MM.1S (cell line): ENCODE data around the gene PLCB4.

Experiments
- DNase-seq: peaks from one replicate; pipeline ENCODE4 v3.0.0-alpha.2; 2015
- H2AFZ ChIP-seq: fragments of 300-600 bp; sonication (generic); 2 replicates; pipeline ENCODE4 v1.6.0; 2016; ENCODE audit warnings: antibody characterized with exemption, low read length
- H3F3A ChIP-seq: fragments of 300-600 bp; sonication (generic); 2 replicates; pipeline ENCODE4 v1.6.1; 2016; ENCODE audit warnings: mild to moderate bottlenecking, antibody characterized with exemption, low read length, moderate library complexity, mixed read lengths; ENCODE audit not compliant: insufficient read depth
- H3K27ac ChIP-seq: fragments of 300-600 bp; sonication (generic); 2 replicates; pipeline ENCODE4 v1.5.1; 2016; ENCODE audit warnings: mild to moderate bottlenecking, low read length
- H3K27me3 ChIP-seq: fragments of 300-600 bp; sonication (generic); replicated peaks from 2 replicates; pipeline ENCODE4 v1.6.0; 2016; ENCODE audit warnings: low read length; ENCODE audit not compliant: insufficient read depth
- H3K36me3 ChIP-seq: fragments of 300-600 bp; sonication (generic); replicated peaks from 2 replicates; pipeline ENCODE4 v1.6.1; 2016; ENCODE audit warnings: mild to moderate bottlenecking, low read length, mixed read lengths; ENCODE audit not compliant: insufficient read depth
- H3K4me1 ChIP-seq: fragments of 300-600 bp; sonication (generic); 2 replicates; pipeline ENCODE4 v1.6.1; 2016; ENCODE audit warnings: low read length, mixed read lengths
- H3K4me2 ChIP-seq: fragments of 300-600 bp; sonication (generic); 2 replicates; pipeline ENCODE4 v1.6.0; 2016; ENCODE audit warnings: low read depth, low read length
- H3K4me3 ChIP-seq: fragments of 300-600 bp; sonication (generic); 2 replicates; pipeline ENCODE4 v1.5.1; 2016; ENCODE audit warnings: low read length, mixed read lengths
- H3K79me2 ChIP-seq: fragments of 300-600 bp; sonication (generic); 2 replicates; pipeline ENCODE4 v1.6.1; 2016; ENCODE audit warnings: mixed run types, low read length, mixed read lengths
- H3K9ac ChIP-seq: fragments of 300-600 bp; sonication (generic); 2 replicates; pipeline ENCODE4 v1.6.1; 2016; ENCODE audit warnings: low read length, mixed read lengths
- H3K9me2 ChIP-seq: fragments of 300-600 bp; sonication (generic); replicated peaks from 2 replicates; pipeline ENCODE4 v1.6.1; 2016; ENCODE audit warnings: mild to moderate bottlenecking, low read length, mixed read lengths; ENCODE audit not compliant: insufficient read depth
- H3K9me3 ChIP-seq: fragments of 300-600 bp; sonication (generic); replicated peaks from 2 replicates; pipeline ENCODE4 v1.6.1; 2016; ENCODE audit warnings: mild to moderate bottlenecking, low read length, mixed read lengths; ENCODE audit not compliant: insufficient read depth
- H4K20me1 ChIP-seq: fragments of 300-600 bp; sonication (generic); 2 replicates; pipeline ENCODE4 v1.6.1; 2016; ENCODE audit warnings: mild to moderate bottlenecking, low read length, moderate library complexity, mixed read lengths; ENCODE audit not compliant: insufficient read depth
- EZH2 ChIP-seq: fragments of 300-600 bp; sonication (generic); optimal IDR thresholded peaks from 2 replicates; pipeline ENCODE3; 2017; ENCODE audit warnings: low read depth, mild to moderate bottlenecking, antibody characterized with exemption, low read length, mixed read lengths
- EZH2phosphoT487 ChIP-seq: fragments of 300-600 bp; sonication (generic); IDR thresholded peaks from 2 replicates; pipeline ENCODE4 v1.6.1; 2018; ENCODE audit warnings: antibody characterized with exemption, low read length
- TF ChIP-seq, protein P1 (sequence below): fragments of 300-600 bp; sonication (generic); IDR thresholded peaks from 2 replicates; pipeline ENCODE4 v1.5.1; 2016; ENCODE audit warnings: antibody characterized with exemption, low read length, mixed read lengths

Gene PLCB4

DNA sequence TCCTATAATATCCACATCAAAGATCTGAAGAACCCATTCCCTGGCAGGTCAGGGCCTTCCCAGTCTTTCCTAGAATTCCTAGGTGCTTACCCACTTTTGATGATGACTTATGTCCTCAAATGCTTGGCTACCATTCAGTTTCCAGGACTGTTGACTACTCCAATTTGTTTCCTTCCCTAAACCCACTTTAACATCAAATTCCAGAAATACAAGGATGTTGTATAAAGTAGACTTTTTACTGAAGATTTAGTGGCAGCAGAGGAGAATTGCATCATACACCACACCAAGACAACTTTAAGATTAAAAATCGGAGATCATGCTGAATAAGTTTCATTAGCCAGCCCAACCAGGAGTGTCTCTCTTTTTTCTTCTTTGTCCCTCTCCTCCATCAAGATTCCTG lies 242.2 kb downstream of the PLCB4 start:
- Histone ChIP-seq H3K4me2 (no peak overlapping the region), H3K9ac (no peak overlapping the region), H2AFZ (no peak overlapping the region), H3K36me3 (no peaks in the 10 kb centered on the region), H3K9me3 (no peaks in the 10 kb centered on the region), H4K20me1 (no peaks in the 10 kb centered on the region), H3K27ac (no peak overlapping the region), H3K4me3 (no peak overlapping the region), H3F3A (no peaks in the 10 kb centered on the region), H3K27me3 (no peaks in the 10 kb centered on the region), H3K9me2 (no peaks in the 10 kb centered on the region; the same call in 1 of the 2 replicates), H3K4me1 (no peaks in the 10 kb centered on the region), H3K79me2 (no peaks in the 10 kb centered on the region)
- DNase-seq: no peak
- TF ChIP-seq, protein P1, sequence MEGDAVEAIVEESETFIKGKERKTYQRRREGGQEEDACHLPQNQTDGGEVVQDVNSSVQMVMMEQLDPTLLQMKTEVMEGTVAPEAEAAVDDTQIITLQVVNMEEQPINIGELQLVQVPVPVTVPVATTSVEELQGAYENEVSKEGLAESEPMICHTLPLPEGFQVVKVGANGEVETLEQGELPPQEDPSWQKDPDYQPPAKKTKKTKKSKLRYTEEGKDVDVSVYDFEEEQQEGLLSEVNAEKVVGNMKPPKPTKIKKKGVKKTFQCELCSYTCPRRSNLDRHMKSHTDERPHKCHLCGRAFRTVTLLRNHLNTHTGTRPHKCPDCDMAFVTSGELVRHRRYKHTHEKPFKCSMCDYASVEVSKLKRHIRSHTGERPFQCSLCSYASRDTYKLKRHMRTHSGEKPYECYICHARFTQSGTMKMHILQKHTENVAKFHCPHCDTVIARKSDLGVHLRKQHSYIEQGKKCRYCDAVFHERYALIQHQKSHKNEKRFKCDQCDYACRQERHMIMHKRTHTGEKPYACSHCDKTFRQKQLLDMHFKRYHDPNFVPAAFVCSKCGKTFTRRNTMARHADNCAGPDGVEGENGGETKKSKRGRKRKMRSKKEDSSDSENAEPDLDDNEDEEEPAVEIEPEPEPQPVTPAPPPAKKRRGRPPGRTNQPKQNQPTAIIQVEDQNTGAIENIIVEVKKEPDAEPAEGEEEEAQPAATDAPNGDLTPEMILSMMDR: no peak
- TF ChIP-seq EZH2: no peak
- TF ChIP-seq EZH2phosphoT487: no peak

DNA sequence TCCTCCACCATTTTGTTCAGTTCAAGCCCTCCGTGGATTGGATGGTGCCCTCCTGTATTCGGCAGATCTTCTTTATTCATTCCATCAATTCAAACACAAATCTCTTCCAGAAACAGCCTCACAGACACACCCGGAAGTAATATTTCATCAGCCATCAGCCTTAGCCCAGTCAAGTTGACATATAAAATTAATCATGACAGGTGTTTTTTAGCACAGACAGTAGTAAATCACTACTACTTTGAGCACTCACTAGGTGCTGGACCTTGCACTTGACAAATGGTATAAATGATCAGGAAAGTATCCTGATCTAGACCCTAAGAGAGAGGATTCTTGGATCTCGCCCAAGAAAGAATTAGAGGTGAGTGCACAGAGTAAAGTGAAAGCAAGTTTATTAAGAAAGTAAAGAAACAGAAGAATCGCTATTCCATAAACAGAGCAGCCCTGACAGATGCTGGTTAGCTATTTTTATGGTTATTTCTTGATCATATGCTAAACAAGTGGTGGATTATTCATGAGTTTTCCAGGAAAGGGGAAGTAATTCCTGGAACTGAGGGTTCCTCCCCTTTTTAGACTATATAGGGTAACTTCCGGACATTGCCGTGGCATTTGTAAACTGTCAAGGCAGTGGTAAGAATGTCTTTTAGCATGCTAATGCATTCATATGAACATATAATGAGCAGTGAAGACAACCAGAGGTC lies 250.9 kb downstream of the PLCB4 start:
- no peaks in the 10 kb centered on the region for H4K20me1 ChIP-seq
- no peaks in the 10 kb centered on the region for H3K79me2 ChIP-seq
- H3K9ac ChIP-seq: no peak overlapping the region
- no peak for TF ChIP-seq EZH2phosphoT487
- TF ChIP-seq, protein P1: no peak
- no peak for TF ChIP-seq EZH2
- no peaks in the 10 kb centered on the region for H3K4me1 ChIP-seq
- no peak for DNase-seq
- H3K27me3 ChIP-seq: no peaks in the 10 kb centered on the region
- H3K36me3 ChIP-seq: no peaks in the 10 kb centered on the region
- H3F3A ChIP-seq: no peaks in the 10 kb centered on the region
- H3K9me2 ChIP-seq: no peaks in the 10 kb centered on the region
- H3K27ac ChIP-seq: no peak overlapping the region
- peak overlapping the region; percentile 19 for H2AFZ ChIP-seq
- H3K4me2 ChIP-seq: peak overlapping the region; percentile 4; the same call in 1 of the 2 replicates
- H3K4me3 ChIP-seq: no peak overlapping the region; the same call in 1 of the 2 replicates
- H3K9me3 ChIP-seq: no peaks in the 10 kb centered on the region

DNA sequence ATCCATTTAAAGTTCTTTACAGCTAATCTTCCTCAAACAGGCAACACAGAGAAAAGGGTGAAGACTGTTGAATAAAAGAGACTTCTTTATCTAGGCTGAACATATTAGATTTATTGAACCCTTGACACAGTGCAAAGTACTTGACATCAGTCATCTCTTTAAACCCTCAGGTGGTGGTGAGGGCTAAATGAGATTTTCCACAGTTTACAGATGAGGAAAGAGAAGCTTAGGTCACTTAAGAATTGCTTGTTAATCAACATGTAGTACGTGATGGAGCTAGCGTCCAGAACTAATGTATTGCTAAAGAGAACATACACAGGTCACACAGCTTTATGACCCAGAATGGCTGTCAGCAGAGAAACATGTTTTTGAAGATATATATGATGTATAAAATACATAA lies 252.1 kb downstream of the PLCB4 start:
- Histone ChIP-seq H3K27ac (no peak overlapping the region), H3F3A (no peaks in the 10 kb centered on the region), H3K9ac (no peak overlapping the region), H3K79me2 (no peaks in the 10 kb centered on the region), H3K36me3 (no peaks in the 10 kb centered on the region), H3K4me2 (no peak overlapping the region), H2AFZ (no peak overlapping the region), H3K9me2 (no peaks in the 10 kb centered on the region), H3K27me3 (no peaks in the 10 kb centered on the region), H3K4me1 (no peaks in the 10 kb centered on the region), H3K4me3 (no peak overlapping the region), H4K20me1 (no peaks in the 10 kb centered on the region), H3K9me3 (no peaks in the 10 kb centered on the region)
- TF ChIP-seq, protein P1: no peak
- TF ChIP-seq EZH2phosphoT487: no peak
- no peak for TF ChIP-seq EZH2
- no peak for DNase-seq
